GM20431 (cell line): ENCODE results near the gene RIMBP3C.
"Not testable (repeated sequence)": the region's sequence is repeated elsewhere in the genome, so short reads cannot be mapped to it uniquely, and the experiment has no call there.

Source experiments
- in situ Hi-C: fragments of 300-500 bp; cut with MseI, MboI; formaldehyde crosslinking; loops from one replicate; pipeline ENCODE4 v1.15.0; 2020; ENCODE audit warnings: low sequenced_read_pairs; ENCODE audit not compliant: unreplicated experiment

The RIMBP3C gene

GRCh38 chr22:21551361-21551760, at the start of gene RIMBP3C:
Gene RIMBP3C (minus strand): TSS chr22:21551461. CDS start chr22:21550976, 485 bp downstream.
- in situ Hi-C loops: not testable (repeated sequence)

- in situ Hi-C loops: no loop called here
These were observed 48.0 kb upstream of the RIMBP3C start for GRCh38 chr22:21599053-21599893.

- in situ Hi-C loops: no loop called here
These were observed 47.0 kb upstream of the RIMBP3C start for GRCh38 chr22:21598302-21598701.

- in situ Hi-C loops: not testable (repeated sequence)
These were observed 45.3 kb upstream of the RIMBP3C start for GRCh38 chr22:21596356-21597135.

- in situ Hi-C loops: no loop called here
These were observed 43.7 kb upstream of the RIMBP3C start for GRCh38 chr22:21594865-21595452.

GRCh38 chr22:21593406-21594232, 42.4 kb upstream of the RIMBP3C start:
- in situ Hi-C loops: no loop called here

GRCh38 chr22:21592422-21592821, 41.2 kb upstream of the RIMBP3C start:
- in situ Hi-C loops: no loop called here

GRCh38 chr22:21591695-21592094, 40.4 kb upstream of the RIMBP3C start:
- in situ Hi-C loops: no loop called here

GRCh38 chr22:21590809-21591641, 39.8 kb upstream of the RIMBP3C start:
- in situ Hi-C loops: no loop called here

DNA sequence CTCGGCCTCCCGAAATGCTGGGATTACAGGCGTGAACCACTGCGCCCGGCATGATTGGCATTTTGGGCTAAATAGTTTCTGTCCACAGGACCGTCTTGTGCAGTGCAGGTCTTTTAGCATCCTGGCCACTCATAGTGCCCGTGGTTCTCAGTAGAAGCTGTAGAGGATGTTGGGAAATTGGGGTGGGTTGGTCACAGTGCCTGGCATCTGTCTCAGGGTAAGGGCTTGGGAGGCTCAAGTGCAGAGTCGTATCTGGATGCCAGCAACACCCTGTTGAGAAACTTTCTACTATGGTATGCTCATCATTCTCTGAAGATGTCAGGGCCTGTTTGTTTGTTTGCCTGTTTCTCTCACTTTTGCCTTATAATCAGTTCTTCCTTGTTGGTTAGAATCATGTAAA, 38.1 kb upstream of the RIMBP3C start:
- in situ Hi-C loops: no loop called here

GRCh38 chr22:21587803-21588611, 36.7 kb upstream of the RIMBP3C start:
- in situ Hi-C loops: no loop called here

DNA sequence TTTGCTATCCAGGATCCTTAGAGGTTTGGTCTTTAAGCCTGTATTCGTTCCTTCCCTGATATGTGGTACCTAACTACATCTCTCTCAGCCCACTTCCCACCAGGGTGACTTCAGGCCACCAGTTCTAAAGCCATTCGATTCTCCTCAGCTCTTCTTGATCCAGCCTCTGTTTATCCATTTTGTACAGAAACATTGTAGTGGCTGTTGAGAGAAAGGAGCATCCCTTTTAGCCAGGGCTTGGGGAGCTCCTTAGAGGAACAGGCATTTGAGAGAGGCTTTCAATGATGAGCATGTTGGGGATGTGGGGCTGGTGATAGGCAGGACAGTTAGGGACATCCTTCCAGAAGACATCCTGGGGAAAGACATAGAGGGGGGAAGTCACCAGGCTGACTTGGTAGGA, 34.1 kb upstream of the RIMBP3C start:
- in situ Hi-C loops: no loop called here

DNA sequence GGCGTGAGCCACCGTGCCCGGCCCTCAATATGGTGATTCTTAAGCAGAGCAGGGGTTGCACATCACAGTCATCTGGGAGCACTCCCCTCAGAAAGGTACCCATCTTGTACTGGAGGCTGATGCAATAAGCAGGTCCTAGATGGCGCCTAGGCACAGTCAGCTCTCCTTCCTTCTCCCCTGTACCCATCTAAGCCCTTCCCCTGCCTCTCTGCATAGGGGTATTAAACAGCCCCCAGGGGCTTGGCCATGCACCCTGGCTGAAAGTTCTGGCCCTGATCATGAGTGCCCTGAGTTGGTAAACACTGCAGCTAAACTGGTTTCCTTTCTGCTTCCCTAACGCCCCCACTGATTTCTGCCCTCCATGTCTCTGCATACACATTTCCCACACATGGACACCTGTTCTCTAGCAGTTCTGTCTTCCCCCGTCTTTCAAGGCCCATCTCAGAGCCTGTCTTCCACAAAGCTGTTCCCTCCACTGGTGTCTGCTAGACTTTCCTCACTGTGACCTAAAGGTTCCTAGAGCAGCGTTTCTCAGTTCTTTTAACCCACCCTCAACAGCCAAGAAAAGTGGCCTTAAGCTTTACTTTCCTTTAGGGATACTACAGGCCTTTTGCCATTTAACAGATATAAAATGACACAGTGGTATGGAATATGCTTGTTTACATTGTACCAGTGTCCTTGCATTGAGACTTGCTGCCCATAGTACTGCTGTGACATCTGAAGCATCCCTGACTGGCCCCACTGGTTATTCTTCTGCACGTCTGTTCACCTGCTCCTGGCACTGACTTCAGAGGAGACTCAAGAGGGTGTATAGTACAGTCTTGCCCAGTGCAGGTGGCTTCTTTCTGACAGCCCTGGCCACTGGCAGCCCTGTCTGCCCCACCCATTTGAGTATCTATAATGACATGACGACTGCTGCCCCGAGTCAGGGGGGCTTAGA, 31.8 kb upstream of the RIMBP3C start:
- in situ Hi-C loops: no loop called here

DNA sequence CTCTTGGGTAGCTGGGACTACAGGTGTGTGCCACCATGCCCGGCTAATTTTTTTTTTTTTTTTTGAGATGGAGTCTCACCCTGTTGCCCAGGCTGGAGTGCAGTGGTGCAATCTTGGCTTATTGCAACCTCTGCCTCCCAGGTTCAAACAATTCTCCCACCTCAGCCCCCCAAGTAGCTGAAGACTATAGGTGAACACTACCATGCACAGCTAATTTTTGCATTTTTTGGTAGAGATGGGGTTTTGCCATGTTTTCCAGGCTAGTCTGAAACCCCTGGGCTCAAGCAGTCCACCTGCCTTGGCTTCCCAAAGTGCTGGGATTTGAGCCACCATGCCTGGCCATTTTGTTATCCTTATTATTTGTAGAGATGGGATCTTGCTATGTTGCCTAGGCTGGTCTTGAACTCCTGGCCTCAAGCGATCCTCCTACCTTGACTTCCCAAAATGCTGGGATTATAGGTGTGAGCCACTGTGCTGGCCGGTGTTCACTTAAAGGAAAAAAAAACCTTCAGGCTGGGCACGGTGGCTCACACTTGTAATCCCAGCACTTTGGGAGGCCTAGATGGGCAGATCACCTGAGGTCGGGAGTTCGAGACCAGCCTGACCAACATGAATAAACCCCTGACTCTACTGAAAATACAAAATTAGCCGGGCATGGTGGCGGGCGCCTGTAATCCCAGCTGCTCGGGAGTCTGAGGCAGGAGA, 29.9 kb upstream of the RIMBP3C start:
- in situ Hi-C loops: not testable (repeated sequence)

DNA sequence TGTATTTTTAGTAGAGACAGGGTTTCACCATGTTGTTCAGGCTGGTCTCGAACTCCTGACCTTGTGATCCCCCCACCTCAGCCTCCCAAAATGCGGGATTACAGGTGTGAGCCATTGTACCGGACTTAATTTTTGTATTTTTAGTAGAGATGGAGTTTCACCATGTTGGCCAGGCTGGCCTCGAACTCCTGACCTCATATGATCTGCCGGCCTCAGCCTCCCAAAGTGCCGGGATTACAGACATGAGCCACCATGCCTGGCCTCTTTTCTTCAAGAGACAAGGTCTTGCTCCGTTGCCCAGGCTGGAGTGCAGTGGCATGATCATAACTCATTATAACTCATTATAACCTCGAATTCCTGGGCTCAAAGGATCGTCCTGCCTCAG, 29.4 kb upstream of the RIMBP3C start:
- in situ Hi-C loops: not testable (repeated sequence)

DNA sequence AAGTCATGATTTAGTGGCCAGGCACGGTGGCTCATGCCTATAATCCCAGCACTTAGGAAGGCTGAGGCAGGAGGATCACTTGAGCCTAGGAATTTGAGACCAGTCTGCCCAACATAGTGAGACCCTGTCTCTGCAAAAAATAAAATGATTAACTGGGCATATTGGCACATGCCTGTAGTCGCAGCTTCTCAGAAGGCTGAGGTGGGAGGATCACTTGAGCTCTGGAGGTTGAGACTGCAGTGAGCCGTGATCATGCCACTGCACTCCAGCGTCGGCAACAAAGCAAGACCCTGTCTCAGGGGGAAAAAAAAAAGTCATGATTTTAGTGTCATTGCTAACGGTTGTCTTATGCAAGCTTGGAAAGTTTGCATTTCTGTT, 28.2 kb upstream of the RIMBP3C start:
- in situ Hi-C loops: no loop called here
